Amniotic stem cell (primary cell): ENCODE data around the gene BRAP.
"Not testable (repeated sequence)": the region's sequence is repeated elsewhere in the genome, so short reads cannot be mapped to it uniquely, and the experiment has no call there.

Experiments
- DNase-seq: peaks from one replicate; lab custom pipeline; 2025; lab: John Stamatoyannopoulos, UW

The BRAP gene

GRCh38 chr12:111677186-111677585 lies 8.6 kb downstream of the BRAP start:
- no peak for DNase-seq

GRCh38 chr12:111673503-111673902 lies 12.3 kb downstream of the BRAP start:
- DNase-seq, result no peak

GRCh38 chr12:111672822-111673381 lies 12.9 kb downstream of the BRAP start:
- no peak for DNase-seq

GRCh38 chr12:111664961-111665865 lies 20.5 kb downstream of the BRAP start:
- DNase-seq, result no peak

GRCh38 chr12:111664499-111664898 lies 21.3 kb downstream of the BRAP start:
- no peak for DNase-seq

- DNase-seq, result no peak
These were observed 29.7 kb downstream of the BRAP start for GRCh38 chr12:111656016-111656415.

GRCh38 chr12:111655356-111655755 lies 30.4 kb downstream of the BRAP start:
- DNase-seq, result no peak

GRCh38 chr12:111653596-111653995 lies 32.2 kb downstream of the BRAP start:
- no peak for DNase-seq

- DNase-seq, result not testable (repeated sequence)
These were observed 33.2 kb downstream of the BRAP start for GRCh38 chr12:111652530-111652929.

GRCh38 chr12:111650912-111651311 lies 34.8 kb downstream of the BRAP start:
- DNase-seq, result no peak

GRCh38 chr12:111645433-111645832 lies 40.3 kb downstream of the BRAP start:
- DNase-seq, result no peak

GRCh38 chr12:111643427-111643826 lies 42.3 kb downstream of the BRAP start:
- no peak for DNase-seq

- no peak for DNase-seq
These were observed 42.9 kb downstream of the BRAP start for GRCh38 chr12:111642681-111643426.

GRCh38 chr12:111640506-111640905 lies 45.2 kb downstream of the BRAP start:
- no peak for DNase-seq

- DNase-seq, result no peak
These were observed 47.2 kb downstream of the BRAP start for GRCh38 chr12:111638556-111638955.

GRCh38 chr12:111636209-111636945 lies 49.4 kb downstream of the BRAP start:
- DNase-seq, result peak; percentile 48

- DNase-seq, result no peak
These were observed 50.2 kb downstream of the BRAP start for GRCh38 chr12:111635524-111635923.

- no peak for DNase-seq
These were observed 57.1 kb downstream of the BRAP start for GRCh38 chr12:111628505-111629260.

GRCh38 chr12:111626230-111626629 lies 59.5 kb downstream of the BRAP start:
- no peak for DNase-seq

- no peak for DNase-seq
These were observed 61.2 kb downstream of the BRAP start for GRCh38 chr12:111624540-111624939.

- not testable (repeated sequence) for DNase-seq
These were observed 67.9 kb downstream of the BRAP start for GRCh38 chr12:111617841-111618240.
